GM12801 (cell line): Measurements from ENCODE around the gene HLA-DOA.

Experiments used
- TF ChIP-seq, protein P1 (sequence below): IDR thresholded peaks from one replicate; pipeline ENCODE4 v1.5.1; 2011; ENCODE audit warnings: control low read depth; ENCODE audit not compliant: insufficient read length; ENCODE audit errors: extremely low read depth

Gene HLA-DOA

DNA sequence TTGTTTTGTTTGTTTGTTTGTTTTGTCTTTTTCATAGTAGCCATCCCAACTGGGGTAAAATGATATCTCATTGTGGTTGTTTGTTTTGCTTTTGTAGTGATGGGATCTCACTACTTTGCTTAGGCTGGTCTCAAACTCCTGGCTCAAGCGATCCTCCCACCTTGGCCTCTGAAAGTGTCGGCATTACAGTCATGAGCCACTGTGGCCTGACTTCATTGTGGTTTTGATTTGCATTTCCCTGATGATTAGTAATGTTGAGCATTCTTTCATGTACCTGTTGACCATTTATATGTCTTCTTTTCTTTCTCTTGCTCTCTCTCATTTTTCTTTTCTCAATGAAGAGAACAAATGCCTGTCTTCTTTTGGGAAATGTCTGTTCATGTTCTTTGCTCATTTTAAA, 30.8 kb upstream of the HLA-DOA start:
- TF ChIP-seq, protein P1, sequence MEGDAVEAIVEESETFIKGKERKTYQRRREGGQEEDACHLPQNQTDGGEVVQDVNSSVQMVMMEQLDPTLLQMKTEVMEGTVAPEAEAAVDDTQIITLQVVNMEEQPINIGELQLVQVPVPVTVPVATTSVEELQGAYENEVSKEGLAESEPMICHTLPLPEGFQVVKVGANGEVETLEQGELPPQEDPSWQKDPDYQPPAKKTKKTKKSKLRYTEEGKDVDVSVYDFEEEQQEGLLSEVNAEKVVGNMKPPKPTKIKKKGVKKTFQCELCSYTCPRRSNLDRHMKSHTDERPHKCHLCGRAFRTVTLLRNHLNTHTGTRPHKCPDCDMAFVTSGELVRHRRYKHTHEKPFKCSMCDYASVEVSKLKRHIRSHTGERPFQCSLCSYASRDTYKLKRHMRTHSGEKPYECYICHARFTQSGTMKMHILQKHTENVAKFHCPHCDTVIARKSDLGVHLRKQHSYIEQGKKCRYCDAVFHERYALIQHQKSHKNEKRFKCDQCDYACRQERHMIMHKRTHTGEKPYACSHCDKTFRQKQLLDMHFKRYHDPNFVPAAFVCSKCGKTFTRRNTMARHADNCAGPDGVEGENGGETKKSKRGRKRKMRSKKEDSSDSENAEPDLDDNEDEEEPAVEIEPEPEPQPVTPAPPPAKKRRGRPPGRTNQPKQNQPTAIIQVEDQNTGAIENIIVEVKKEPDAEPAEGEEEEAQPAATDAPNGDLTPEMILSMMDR: no peak

DNA sequence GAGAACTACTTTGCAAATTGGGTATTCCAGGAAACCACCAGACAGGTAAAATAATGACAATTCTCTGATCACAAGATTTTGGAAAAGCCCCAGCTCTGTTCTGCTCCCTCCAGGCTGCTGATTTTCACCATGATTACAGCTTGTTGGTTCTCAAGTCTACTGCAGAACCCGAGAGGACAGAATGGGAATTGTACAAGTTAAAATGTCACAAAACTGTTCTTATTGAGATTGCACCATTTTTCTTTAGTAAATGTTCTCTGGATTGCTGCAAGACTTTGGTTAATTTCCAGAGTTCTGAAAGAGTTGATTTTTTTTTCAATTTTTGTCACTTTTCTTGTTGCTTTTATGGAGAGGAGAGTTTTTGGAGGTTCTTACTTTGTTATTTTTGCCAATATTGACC, 27.1 kb upstream of the HLA-DOA start:
- TF ChIP-seq, protein P1: no peak

DNA sequence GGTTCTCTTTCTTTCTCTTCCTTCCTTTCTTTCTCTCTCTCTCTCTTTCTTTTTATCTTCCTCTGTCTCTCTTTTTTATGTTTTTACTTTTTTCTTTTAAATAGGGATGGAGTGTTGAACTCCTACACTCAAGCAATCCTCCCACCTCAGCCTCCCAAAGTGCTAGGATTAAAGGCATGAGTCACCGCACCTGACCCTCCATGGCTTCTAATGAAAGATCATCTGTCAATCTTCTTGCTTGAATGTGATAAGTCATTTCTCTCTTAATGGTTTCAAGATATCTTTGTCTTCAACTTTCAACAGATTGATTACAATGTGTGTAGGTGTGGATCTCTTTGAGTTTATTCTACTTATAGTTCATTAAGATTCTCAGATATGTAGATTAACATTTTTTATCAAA, 25.2 kb upstream of the HLA-DOA start:
- TF ChIP-seq, protein P1: no peak

DNA sequence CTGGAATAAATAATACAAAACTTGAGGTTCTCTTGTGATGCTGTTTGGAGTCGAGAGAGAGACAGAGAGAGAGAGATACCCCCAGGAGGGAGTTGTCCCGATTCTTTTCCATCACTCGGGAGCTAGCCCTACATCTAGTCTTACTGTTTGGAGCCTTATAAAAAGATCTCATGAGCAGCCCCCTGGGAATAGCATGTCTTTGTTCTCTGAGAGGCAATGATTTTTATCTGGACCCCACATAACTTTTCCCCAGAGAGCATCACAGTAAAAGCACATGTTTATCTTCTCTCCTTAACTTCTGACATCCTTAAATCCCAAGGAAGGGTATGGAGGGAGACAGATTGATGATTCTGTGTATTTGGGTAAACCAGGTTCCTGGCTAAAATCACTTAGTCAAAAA, 20.9 kb upstream of the HLA-DOA start:
- TF ChIP-seq, protein P1: no peak

DNA sequence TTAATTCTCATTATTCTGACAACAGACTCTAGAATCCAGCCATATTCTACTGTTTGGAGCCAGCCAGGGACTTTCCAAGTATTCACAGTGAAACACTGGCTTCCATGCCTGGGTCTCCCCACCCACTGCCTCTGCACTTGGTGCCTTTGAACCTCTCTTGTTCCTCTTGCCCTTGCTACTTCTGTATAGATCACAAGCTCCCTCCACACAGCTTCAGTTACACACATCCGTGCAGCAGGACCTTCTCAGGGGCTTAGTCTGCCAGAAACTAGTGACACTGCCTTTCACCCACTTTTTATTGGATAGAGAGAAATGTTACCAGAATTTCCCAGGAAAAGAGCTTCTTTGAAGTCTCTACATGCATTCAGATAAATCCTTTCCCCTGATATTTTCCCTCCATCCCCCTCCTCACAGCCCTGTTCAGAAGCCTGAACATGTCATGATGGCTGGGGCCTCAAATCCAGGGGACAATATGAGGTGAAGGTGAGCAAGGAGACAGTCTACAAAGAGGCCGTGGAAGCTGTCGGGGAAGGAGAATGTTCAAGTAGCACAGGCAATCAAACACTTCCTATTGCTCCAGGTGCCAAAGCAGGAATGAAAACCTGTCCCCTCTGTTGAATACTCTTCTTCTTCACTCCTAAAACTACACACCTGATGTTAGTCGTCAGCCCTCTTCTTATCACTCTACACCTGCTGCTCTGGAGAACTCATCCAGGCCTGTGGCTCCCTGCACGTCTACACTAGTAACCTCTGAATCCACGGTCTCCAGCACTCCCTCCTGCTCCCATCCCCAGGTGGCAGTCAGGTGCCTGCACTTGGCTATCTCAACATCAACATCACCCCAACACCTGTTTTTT, 20.2 kb upstream of the HLA-DOA start:
- TF ChIP-seq, protein P1: no peak

DNA sequence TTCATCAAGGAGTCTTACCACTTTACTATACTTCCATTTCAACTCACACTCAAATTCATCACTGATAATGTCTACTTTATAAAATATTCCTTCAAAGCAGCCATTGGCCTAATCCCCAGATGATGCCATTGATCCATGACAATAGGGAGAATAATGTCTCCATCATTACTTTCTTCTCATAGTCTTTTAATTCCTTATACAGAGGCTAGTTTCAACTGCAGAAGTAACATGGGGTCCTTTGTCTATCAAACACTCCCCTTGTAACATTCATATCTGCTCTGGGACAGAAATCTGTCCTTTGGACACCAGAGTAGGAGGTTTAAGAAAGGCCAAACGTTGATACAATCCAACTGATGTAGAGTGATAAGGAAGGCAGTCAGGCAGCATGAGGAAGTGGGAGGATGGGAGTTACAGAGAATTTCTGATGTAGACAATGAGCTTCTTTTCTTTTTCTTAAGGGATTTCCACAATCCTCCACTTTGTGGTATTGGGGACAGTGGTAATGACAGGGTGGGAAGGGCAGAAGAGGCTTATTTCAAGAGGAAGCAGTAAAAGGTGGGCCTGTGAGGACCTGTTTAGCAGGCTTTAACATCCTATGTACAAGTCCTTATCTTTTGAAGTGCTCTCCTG, 18.9 kb upstream of the HLA-DOA start:
- TF ChIP-seq, protein P1: no peak

DNA sequence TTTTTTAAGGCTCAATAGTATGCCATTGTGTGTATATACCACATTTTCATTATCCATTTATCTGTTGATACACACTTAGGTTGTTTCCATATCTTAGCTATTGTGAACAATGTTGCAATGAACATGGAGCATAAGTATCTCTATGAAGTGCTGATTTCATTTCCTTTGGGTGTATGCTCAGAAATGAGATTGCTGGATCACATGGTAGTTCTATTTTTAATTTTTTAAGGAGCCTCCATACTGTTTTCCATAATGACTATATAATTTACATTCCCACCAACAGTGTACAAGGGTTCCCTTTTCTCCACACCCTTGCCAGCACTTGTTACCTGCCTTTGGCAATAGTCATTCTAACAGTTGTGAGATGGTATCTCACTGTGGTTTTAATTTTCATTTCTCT, 15.1 kb upstream of the HLA-DOA start:
- TF ChIP-seq, protein P1: no peak
